NCI-H1436 treated with DMSO at 0.1 percent for 48 hours (cell line): ENCODE data around the gene MDFIC.
"Not testable (repeated sequence)": the region's sequence is repeated elsewhere in the genome, so short reads cannot be mapped to it uniquely, and the experiment has no call there.

Experiments used
- DNase-seq: peaks from one replicate; lab custom pipeline; 2025; lab: John Stamatoyannopoulos, UW

The MDFIC gene, protein sequence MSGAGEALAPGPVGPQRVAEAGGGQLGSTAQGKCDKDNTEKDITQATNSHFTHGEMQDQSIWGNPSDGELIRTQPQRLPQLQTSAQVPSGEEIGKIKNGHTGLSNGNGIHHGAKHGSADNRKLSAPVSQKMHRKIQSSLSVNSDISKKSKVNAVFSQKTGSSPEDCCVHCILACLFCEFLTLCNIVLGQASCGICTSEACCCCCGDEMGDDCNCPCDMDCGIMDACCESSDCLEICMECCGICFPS

DNA sequence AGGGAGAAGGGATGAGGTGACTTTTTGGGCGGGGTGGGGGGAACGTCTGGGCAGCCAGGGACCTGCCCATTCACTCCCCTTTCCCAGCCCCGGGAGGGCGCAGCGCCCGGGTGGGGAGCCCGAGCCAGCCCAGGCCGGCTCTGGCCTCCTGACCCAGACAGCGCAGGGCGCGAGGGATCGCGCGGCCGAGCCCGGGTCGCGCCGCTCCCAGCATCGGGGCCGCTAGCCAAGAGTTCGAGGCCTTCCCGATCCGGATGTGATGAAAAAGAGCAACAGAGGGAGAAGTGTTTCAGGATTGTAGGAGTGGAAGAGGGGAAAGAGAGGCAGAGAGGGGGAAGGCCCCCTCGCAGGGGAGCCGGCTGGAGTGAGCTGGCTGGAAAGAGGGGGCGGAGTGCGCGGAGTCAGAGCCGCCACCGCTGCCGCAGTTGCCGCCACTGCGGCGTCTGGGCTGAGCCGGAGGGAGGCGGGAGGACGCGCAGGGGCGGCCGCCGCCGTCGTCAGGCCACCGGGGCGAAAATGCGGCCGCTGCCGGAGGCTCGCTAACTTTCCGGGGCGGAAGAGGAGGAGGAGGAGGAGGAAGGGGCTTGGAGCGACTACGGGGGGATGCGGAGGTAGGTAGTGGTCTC lies at the start of gene MDFIC:
MDFIC (plus strand) TSS at position 69 of the 626 bp plus-strand sequence. CDS start 940 bp downstream, outside the sequence.
- no peak for DNase-seq

DNA sequence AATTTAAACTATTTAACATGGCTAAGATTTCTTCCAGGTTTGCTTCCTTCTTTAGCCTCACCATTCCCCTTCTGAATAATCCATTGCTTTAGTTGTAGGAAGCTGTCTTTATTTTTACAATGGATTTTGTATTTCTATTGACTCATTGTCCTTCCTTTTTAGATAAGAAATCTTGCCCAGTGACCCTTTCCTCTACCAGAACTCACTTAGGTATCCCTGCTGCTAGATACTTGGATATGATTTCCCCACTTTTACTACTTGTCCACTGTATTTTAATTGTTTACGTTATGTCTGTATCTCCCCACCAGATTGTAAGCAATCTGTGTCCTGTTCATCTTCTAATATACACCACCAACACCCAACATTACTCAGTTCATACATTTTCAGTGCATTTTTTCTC lies 47.7 kb upstream of the MDFIC start:
- no peak for DNase-seq

DNA sequence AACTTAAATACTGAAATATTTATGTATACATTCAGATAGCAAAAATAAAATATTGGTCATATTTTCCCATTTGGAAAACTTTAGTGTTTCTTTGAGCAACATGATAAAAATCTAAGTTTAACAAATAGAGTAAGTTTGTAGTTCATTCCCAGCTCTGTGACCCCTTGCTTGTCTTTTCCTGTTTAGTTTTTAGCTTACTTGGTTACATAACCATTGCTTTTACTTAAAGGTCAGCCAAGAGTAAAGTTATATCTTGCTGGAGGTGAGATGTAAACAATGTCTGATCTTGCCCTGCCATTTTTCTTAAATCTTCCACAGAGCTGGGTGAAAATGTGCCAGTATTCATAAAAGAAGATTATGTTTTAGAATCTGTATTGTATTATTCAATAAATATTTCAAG lies 46.7 kb upstream of the MDFIC start:
- no peak for DNase-seq

DNA sequence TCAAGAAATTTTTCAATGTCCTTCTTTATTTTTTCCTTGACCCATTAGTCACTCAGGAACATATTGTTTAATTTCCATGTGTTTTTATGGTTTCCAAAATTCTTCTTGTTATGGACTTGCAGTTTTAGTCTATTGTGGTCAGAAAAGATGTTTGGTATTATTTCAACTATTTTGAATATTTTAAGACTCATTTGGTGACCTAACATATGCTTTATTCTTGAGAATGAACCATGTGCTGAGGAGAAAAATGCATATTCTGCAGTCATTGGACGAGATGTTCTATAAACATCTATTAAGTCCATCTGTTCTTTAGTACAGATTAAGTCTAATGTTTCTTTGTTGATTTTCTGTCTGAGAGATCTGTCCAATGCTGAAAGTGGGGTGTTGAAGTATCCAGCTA lies 42.3 kb upstream of the MDFIC start:
- no peak for DNase-seq

GRCh38 chr7:114885836-114886235 lies 36.1 kb upstream of the MDFIC start:
- no peak for DNase-seq

DNA sequence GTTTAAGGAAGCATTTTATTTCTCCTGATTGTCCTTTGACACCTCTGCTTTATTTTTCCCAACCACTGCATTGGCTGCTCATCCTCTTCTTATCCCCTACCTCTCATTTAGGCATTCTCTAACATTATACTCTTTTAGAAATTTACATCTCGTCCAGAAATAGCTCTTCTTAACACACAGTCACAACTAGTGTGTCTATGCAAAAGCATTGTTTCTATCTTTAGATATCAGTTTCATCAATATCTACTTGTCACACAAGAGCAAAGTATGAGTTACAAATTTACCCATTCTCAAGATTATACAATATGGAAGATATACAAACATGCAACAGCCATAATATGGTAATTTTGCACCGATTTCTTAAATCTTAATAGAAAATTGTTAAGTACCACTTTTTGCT lies 35.7 kb upstream of the MDFIC start:
- DNase-seq = no peak

DNA sequence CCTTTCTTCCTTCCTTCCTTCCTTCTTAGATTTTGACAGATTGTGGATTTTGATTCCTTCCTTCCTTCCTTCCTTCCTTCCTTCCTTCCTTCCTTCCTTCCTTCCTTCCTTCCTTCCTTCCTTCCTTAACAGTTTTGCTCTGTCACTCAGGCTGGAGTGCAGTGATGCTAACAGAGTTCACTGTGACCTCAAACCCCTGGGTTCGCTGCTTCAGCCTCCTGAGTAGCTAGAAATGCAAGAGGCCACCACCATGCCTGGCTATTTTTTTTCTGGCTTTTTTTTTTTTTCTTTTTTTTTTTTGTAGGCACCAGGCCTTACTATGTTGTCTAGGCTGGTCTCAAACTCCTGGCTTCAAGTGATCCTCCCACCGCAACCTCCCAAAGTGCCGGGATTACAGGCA lies 32.8 kb upstream of the MDFIC start:
- not testable (repeated sequence) for DNase-seq

- no peak for DNase-seq
Observed at GRCh38 chr7:114889646-114890285, 32.1 kb upstream of the MDFIC start.

DNA sequence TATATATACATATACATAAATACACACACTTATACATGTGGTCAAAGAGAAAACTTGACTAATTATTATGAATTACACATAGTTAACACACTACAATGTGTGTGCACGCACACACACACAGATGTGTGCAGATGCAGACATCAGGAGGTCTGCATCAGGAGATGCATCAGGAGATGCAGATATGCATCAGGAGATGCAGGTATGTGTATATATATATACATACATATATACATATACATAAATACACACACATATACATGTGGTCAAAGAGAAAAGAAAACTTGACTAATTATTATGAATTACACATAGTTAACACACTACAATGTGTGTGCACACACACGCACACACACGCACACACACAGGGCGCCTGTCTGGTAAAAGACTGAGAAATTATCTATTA lies 31.3 kb upstream of the MDFIC start:
- DNase-seq = no peak

GRCh38 chr7:114900127-114900526 lies 21.8 kb upstream of the MDFIC start:
- no peak for DNase-seq

- DNase-seq = no peak
Observed at GRCh38 chr7:114901771-114902170, 20.1 kb upstream of the MDFIC start.

- no peak for DNase-seq
Observed at GRCh38 chr7:114903131-114903530, 18.8 kb upstream of the MDFIC start.

DNA sequence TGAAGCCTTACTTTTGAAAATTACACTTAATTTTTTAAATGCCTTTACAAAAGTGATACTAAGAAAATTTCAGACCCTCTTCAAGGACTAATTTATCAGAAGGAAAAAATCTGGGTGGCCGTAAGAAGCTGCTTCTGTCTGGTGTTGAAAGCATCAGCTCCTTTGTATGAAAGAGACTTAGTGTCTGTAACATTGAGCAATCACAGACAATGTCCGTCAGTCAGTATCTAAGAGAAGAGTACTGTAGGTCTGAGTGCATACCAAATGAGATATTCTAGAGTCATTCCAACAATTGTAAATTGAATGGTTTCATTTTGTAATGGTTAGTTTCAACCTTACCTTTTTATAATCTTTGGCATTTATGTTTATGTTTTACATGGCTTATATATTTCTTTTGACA lies 11.1 kb upstream of the MDFIC start:
- no peak for DNase-seq

DNA sequence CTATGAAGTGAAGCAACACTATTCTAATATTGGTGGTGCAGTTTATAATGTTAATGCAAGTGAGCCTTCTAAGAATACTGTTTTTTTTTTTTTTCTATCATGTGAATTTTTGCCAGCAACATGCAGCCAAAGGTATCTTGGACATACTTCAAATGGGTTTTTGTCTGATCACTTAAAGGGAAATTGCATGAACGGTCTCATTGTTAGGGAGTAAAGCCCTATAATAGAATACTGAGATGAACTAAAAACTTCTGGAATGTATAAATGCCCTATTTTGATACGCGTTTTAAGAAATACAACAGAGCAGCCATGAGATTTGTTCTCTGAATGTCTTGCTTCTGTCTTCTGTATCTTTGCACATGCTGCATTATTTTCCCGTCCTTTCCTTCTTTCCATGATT lies 10.5 kb upstream of the MDFIC start:
- DNase-seq = no peak

- DNase-seq = no peak
Observed at GRCh38 chr7:114916261-114916892, 5.5 kb upstream of the MDFIC start.

GRCh38 chr7:114917211-114917839 lies 4.6 kb upstream of the MDFIC start:
- no peak for DNase-seq

- no peak for DNase-seq
Observed at GRCh38 chr7:114919587-114919986, 2.3 kb upstream of the MDFIC start.

DNA sequence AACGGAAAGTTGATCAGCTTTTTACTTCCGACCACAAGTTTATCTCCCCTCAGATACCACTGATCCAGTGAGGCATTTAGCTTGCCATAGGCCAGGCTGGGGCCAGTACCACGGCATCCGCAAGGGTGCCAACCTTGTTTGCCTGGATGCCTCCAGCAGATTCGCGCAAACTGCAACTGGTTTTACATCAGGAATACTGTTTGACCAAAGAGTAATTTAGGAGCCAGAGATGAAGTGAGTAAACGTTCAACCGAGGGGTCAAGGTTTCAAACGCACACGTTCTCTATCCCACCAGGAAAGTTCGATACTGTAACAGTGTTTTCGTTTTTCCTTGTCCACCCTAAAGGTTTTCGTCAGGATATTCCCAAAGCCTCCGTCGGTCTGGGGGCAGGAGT lies 266 bp upstream of the MDFIC start:
- DNase-seq = no peak

- DNase-seq = no peak
Observed at GRCh38 chr7:114922652-114923402, 933 bp downstream of the MDFIC start.

DNA sequence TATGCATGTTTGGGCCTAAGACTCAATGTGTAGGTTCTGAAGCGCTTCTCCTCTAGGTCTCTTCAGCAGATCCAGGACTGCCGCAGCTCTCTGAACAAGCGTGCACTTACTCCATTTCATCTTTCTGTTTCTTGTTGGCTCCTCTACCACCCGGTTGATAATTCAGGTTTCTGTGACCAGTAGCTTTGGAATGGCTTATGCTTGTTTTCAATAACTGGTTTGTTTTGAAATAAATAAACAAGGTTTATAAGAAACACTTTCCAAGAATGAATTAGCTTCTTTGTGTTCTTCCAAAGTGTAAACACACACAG lies 1.5 kb downstream of the MDFIC start:
- no peak for DNase-seq

- no peak for DNase-seq
Observed at GRCh38 chr7:114924038-114924712, 2.3 kb downstream of the MDFIC start.
